Keratinocyte (primary cell): Measurements from ENCODE around the gene TMEM240.
"Not testable (repeated sequence)": the region's sequence is repeated elsewhere in the genome, so short reads cannot be mapped to it uniquely, and the experiment has no call there.

Experiments
- EZH2 ChIP-seq: IDR thresholded peaks from one replicate; pipeline ENCODE4 v1.6.1; 2012; ENCODE audit warnings: inconsistent platforms, mild to moderate bottlenecking, low read length, moderate library complexity
- TF ChIP-seq, protein P1 (sequence below), 3 experiments: IDR thresholded peaks in 1 of 3; conservative IDR thresholded peaks in 1 of 3; optimal IDR thresholded peaks in 1 of 3; 2 replicates in 2 of 3; 3 replicates in 1 of 3; pipeline versions ENCODE3 to v1.5.1; 2011; ENCODE audit warnings: low read length in 3 of 3, mild to moderate bottlenecking in 3 of 3, moderate library complexity in 2 of 3, control low read depth in 1 of 3, inconsistent platforms in 1 of 3; ENCODE audit not compliant: insufficient read depth in 2 of 3; ENCODE audit errors: extremely low read depth in 1 of 3

DNA sequence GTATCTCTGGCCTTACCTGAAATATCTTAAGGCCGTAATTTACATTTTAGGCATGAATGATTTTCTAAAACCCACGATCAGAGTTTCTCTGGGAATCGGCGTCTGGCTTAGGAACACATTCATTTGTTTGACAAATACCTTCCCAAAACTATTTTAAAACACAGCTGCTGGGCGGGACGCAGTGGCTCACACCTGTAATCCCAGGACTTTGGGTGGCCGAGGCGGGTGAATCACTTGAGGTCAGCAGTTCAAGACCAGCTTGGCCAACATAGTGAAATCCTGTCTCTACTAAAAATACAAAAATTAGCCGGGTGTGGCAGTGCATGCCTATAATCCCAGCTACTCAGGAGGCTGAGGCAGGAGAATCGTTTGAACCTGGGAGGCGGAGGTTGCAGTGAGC lies 16.5 kb upstream of the TMEM240 start:
- TF ChIP-seq, protein P1, sequence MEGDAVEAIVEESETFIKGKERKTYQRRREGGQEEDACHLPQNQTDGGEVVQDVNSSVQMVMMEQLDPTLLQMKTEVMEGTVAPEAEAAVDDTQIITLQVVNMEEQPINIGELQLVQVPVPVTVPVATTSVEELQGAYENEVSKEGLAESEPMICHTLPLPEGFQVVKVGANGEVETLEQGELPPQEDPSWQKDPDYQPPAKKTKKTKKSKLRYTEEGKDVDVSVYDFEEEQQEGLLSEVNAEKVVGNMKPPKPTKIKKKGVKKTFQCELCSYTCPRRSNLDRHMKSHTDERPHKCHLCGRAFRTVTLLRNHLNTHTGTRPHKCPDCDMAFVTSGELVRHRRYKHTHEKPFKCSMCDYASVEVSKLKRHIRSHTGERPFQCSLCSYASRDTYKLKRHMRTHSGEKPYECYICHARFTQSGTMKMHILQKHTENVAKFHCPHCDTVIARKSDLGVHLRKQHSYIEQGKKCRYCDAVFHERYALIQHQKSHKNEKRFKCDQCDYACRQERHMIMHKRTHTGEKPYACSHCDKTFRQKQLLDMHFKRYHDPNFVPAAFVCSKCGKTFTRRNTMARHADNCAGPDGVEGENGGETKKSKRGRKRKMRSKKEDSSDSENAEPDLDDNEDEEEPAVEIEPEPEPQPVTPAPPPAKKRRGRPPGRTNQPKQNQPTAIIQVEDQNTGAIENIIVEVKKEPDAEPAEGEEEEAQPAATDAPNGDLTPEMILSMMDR (optimal IDR thresholded peaks at IDR 0.05 in 1 of 3, IDR thresholded peaks at IDR 0.05 in 1 of 3, conservative IDR thresholded peaks at IDR 0.05 in 1 of 3; ENCODE audit: extremely low read depth in 1 of 3, insufficient read depth in 2 of 3, low read length in 3 of 3), result not testable (repeated sequence)
- TF ChIP-seq EZH2, result not testable (repeated sequence)
